ENCODE results near the gene ABHD2. TPM values are rescaled to one million over a fixed set of nuclear protein-coding genes. Genes with fewer than 3 reads are reported as not detected.
"Not testable (repeated sequence)": the region's sequence is repeated elsewhere in the genome, so short reads cannot be mapped to it uniquely, and the experiment has no call there.

Gene ABHD2
- total RNA-seq, 1 donor from 2014 or later: 51.7 TPM

GRCh38 chr15:89075101-89075640 is 13.1 kb upstream of the ABHD2 start:
- no peak for DNase-seq

- no peak for DNase-seq
Observed at GRCh38 chr15:89075846-89076245, 12.4 kb upstream of the ABHD2 start.

- DNase-seq: no peak
Observed at GRCh38 chr15:89077750-89078149, 10.5 kb upstream of the ABHD2 start.

- DNase-seq: no peak
Observed at GRCh38 chr15:89078851-89079810, 9.1 kb upstream of the ABHD2 start.

- no peak for DNase-seq
Observed at GRCh38 chr15:89081878-89082277, 6.4 kb upstream of the ABHD2 start.

- DNase-seq: no peak
Observed at GRCh38 chr15:89083246-89083645, 5.0 kb upstream of the ABHD2 start.

- DNase-seq: no peak
Observed at GRCh38 chr15:89085289-89085926, 2.8 kb upstream of the ABHD2 start.

- not testable (repeated sequence) for DNase-seq
Observed at GRCh38 chr15:89085933-89086332, 2.3 kb upstream of the ABHD2 start.

GRCh38 chr15:89086390-89086789 is 1.9 kb upstream of the ABHD2 start:
- not testable (repeated sequence) for DNase-seq

GRCh38 chr15:89087161-89087829 is 961 bp upstream of the ABHD2 start:
- no peak for DNase-seq

GRCh38 chr15:89088605-89089315 is 504 bp downstream of the ABHD2 start:
- DNase-seq: peak; percentile 35

- DNase-seq: no peak
Observed at GRCh38 chr15:89089316-89090230, 1.3 kb downstream of the ABHD2 start.

- DNase-seq: peak; percentile 85
Observed at GRCh38 chr15:89090791-89091626, 2.8 kb downstream of the ABHD2 start.

GRCh38 chr15:89091627-89092220 is 3.5 kb downstream of the ABHD2 start:
- no peak for DNase-seq

- no peak for DNase-seq
Observed at GRCh38 chr15:89093509-89093908, 5.3 kb downstream of the ABHD2 start.

- no peak for DNase-seq
Observed at GRCh38 chr15:89095073-89095472, 6.8 kb downstream of the ABHD2 start.

GRCh38 chr15:89095556-89095955 is 7.3 kb downstream of the ABHD2 start:
- no peak for DNase-seq

GRCh38 chr15:89096664-89097063 is 8.4 kb downstream of the ABHD2 start:
- no peak for DNase-seq

- no peak for DNase-seq
Observed at GRCh38 chr15:89097313-89097712, 9.1 kb downstream of the ABHD2 start.

- DNase-seq: no peak
Observed at GRCh38 chr15:89098281-89098680, 10.0 kb downstream of the ABHD2 start.

All from dermis blood vessel endothelial cell (primary cell).